HK-2 (cell line): ENCODE data around the gene DGCR2.
A peak's percentile ranks its signal among the peaks of the same experiment; 100 is the strongest.
"Not testable (repeated sequence)": the region's sequence is repeated elsewhere in the genome, so short reads cannot be mapped to it uniquely, and the experiment has no call there.

Experiments used
- DNase-seq: peaks from one replicate; pipeline ENCODE4 v3.0.0-alpha.2; 2018; ENCODE audit not compliant: unreplicated experiment

DGCR2 gene

DNA sequence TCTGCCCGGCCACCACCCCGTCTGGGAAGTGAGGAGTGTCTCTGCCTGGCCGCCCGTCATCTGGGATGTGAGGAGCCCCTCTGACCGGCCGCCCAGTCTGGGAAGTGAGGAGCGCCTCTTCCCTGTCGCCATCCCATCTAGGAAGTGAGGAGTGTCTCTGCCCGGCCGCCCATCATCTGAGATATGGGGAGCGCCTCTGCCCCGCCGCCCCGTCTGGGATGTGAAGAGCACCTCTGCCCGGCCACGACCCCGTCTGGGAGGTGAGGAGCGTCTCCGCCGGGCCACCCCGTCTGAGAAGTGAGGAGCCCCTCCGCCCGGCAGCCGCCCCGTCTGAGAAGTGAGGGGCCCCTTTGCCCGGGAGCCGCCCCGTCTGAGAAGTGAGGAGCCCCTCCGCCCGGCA lies 38.1 kb downstream of the DGCR2 start:
- not testable (repeated sequence) for DNase-seq

GRCh38 chr22:19082793-19083192 lies 39.4 kb downstream of the DGCR2 start:
- no peak for DNase-seq

- no peak for DNase-seq
Observed at GRCh38 chr22:19082101-19082500, 40.1 kb downstream of the DGCR2 start.

- no peak for DNase-seq
Observed at GRCh38 chr22:19081351-19081750, 40.9 kb downstream of the DGCR2 start.

DNA sequence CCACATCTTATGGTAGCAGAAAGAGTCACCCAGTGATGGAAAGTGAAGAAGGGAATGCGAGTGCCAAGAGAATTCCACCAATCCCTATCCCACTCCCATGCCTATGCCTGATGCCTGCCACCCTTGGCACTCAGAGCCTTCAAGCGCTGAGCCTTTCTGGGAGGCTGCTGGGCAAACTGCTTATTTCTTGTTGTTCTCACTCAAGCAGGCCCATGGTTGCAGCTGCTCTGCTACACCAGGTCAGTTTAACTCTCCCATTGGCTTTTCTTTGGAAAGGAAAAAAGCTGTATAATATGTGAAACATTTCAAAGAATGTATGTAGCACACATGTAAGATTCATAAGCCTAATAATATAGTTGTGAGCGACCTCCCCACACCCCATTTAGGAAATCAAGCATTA lies 41.4 kb downstream of the DGCR2 start:
- DNase-seq: no peak

DNA sequence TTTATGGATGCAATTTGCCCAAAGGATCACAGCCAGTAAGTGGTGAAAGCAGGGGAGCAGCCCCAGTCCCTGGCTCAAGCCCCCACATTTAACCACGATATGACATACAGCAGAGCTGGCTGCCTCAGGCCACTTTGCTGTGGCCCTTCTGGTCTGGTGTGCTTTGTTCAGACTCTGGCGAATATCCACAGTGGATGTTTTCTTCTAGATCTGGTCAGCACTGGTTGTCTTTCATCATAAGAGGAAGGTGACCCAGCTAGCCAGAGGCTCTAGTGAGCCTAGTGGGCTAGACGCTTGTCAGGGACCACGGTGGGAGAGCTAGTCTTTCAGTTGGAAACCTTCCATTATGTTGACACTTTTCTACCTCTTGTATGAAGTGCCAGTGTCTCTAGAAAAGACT lies 42.5 kb downstream of the DGCR2 start:
- DNase-seq: no peak

- DNase-seq: no peak
Observed at GRCh38 chr22:19075404-19075803, 46.8 kb downstream of the DGCR2 start.

- not testable (repeated sequence) for DNase-seq
Observed at GRCh38 chr22:19072853-19073252, 49.4 kb downstream of the DGCR2 start.

GRCh38 chr22:19070397-19071169 lies 51.6 kb downstream of the DGCR2 start:
- no peak for DNase-seq

DNA sequence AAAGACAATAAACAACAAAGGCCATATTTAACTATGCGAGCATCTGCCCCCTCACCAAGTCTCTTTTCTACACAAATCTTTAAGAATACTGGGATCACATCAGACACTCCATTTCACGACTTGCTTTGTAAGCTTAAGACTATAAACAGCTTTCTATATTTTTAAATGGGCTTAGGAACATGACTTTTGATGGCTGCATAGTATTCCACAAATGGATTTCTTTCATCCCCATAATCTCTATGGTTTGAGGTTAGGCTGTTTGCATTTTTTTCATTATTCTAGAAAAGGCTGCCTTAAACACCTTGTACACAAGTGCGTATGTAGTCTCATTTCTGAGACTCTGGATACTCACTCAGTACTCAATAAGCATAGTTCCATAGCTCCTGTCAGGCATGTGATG lies 52.8 kb downstream of the DGCR2 start:
- no peak for DNase-seq

- no peak for DNase-seq
Observed at GRCh38 chr22:19068784-19069271, 53.4 kb downstream of the DGCR2 start.

- no peak for DNase-seq
Observed at GRCh38 chr22:19067696-19068348, 54.4 kb downstream of the DGCR2 start.

DNA sequence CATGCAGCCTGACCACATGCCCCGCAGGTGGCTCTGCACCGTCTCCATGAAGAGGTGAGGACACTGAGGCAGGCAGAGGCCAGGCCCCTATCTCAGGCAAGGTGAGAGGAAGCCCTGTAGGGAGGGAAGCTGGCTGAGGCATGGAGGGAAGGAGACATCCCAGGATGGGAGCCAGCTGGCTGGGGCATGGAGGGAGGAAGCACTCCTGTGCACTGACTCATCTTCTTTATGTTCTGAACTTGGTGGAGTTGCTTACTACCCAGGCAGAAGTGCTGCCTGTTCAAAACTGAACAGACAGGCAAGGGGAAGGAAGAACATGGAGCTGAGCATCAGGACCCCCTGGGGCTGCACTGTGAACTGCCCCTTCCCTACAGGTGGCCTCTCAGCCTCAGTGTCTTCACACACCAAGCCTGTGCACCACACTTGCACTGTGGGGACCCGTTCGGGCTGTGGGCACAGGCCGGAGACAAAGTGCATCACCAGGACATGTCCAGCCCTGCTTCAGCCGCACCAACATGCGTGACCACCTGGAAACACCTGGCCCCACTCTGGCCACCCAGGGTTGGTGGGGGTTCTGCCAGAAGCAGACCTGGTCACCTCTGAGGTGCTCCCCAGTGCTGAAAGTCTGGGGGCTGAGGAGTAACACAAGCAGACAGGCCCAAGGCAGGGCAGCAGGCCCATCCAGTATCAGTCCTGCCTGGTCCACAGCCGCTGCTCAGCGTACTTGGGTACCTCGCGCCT lies 55.5 kb downstream of the DGCR2 start:
- DNase-seq: peak; percentile 28

DNA sequence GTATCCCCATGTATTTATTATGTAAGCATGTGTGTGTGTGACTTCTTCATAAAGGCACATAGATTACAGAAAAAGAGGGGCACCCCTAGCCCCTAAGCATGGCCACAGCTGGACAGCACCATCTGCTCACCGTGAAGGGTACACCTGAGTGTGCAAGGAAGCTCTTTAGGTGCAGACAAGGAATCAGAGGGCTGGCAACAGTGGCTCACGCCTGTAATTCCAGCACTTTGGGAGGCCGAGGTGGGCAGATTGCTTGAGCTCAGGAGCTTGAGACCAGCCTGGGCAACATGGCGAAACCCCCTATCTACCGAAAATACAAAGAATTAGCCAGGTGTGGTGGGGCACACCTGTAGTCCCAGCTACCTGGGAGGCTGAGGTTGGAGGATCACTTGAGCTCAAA lies 56.3 kb downstream of the DGCR2 start:
- DNase-seq: no peak

- no peak for DNase-seq
Observed at GRCh38 chr22:19065298-19065859, 56.8 kb downstream of the DGCR2 start.

GRCh38 chr22:19064354-19065054 lies 57.7 kb downstream of the DGCR2 start:
- no peak for DNase-seq

GRCh38 chr22:19063581-19064353 lies 58.4 kb downstream of the DGCR2 start:
- no peak for DNase-seq

DNA sequence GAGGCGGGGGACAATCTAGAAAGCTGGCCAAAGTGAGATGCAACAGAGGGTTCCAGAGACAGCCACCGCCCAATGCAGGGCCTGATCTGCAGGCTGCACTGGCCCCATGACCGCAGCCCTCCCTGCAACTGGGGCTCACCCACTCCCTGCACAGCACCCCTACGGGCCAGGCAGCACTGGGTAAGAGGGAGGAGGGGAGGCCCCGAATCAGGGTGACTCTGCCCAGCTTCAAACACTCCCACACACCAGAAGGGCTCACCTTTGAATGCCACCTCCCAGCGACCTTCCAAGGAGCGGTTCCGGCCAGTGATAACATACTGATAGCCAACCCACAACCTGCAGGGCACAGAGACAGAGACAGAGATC lies 59.3 kb downstream of the DGCR2 start:
- no peak for DNase-seq

GRCh38 chr22:19062139-19062942 lies 59.9 kb downstream of the DGCR2 start:
- DNase-seq: no peak

DNA sequence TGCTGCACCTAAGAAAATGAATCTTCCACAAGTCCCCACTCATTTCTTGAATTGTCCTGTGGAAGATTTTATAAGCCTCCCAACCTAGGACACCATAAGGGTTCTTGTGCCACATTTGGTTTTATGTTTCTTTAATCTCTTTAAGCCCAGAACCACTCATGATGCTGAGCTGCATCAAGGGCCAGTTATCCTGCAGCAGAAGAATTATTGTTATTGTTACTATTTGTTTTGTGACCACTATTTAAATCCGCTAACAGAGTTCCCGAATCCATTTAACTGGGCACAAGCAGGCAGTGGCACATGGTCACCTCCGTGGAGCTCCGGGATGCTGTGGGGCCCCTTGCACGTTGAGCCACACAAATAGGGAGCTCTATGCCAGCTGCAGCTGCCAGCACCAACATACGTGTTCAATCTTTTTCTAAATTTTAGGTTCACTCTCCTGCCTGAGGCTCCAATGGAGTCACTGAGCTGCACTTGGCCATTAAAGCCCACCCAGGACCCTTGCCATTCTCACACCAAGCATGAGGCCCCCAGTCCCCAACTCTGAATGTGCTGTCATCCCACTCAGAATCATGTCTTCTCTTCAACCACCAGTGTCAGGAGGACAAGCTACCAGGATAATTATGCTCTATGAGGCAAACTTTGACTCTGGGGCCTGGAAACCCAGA lies 60.6 kb downstream of the DGCR2 start:
- no peak for DNase-seq
